ENCODE results near the gene ZNF70.

The ZNF70 gene

DNA sequence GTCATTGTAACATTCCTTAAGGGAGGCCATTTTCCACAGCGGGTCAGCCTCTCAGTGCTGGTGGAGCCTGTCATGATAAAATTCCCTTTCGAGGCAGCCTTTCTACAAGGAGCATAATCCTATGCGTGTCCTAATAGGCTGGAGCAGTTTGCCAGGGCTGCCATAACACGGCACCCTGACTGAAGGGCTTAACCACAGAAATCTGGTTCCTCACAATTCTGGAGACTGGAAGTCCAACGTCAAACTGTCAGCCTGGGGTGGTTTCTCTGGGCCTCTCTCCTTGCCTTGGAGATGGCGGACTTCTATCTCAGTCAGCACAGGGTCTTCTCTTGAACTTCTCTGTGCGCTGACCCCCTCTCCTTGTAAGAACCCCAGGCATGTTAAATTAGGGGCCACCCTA is 61.5 kb downstream of the ZNF70 start:
- DNase-seq (ENCODE audit: low read depth), result no peak
- H3K4me3 ChIP-seq (replicated peaks; ENCODE audit: low read depth, low read length), result no peak overlapping the region
- TF ChIP-seq, protein P1, sequence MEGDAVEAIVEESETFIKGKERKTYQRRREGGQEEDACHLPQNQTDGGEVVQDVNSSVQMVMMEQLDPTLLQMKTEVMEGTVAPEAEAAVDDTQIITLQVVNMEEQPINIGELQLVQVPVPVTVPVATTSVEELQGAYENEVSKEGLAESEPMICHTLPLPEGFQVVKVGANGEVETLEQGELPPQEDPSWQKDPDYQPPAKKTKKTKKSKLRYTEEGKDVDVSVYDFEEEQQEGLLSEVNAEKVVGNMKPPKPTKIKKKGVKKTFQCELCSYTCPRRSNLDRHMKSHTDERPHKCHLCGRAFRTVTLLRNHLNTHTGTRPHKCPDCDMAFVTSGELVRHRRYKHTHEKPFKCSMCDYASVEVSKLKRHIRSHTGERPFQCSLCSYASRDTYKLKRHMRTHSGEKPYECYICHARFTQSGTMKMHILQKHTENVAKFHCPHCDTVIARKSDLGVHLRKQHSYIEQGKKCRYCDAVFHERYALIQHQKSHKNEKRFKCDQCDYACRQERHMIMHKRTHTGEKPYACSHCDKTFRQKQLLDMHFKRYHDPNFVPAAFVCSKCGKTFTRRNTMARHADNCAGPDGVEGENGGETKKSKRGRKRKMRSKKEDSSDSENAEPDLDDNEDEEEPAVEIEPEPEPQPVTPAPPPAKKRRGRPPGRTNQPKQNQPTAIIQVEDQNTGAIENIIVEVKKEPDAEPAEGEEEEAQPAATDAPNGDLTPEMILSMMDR (IDR thresholded peaks at IDR 0.05; ENCODE audit: low read length, missing control alignments), result no peak

Measured in fibroblast of pulmonary artery (primary cell).